HTR-8/SVneo (cell line): ENCODE measurements around the gene CNTNAP2.
"Not testable (repeated sequence)": the region's sequence is repeated elsewhere in the genome, so short reads cannot be mapped to it uniquely, and the experiment has no call there.

Source experiments
- DNase-seq: peaks from one replicate; pipeline ENCODE4 v3.0.0; 2011; ENCODE audit warnings: low spot score, mixed read lengths; ENCODE audit not compliant: insufficient read length
- FAIRE-seq: peaks from 2 replicates; lab custom pipeline; 2011; peaks lifted over from hg19 to GRCh38; lab: Jason Lieb, UNC

CNTNAP2 gene

DNA sequence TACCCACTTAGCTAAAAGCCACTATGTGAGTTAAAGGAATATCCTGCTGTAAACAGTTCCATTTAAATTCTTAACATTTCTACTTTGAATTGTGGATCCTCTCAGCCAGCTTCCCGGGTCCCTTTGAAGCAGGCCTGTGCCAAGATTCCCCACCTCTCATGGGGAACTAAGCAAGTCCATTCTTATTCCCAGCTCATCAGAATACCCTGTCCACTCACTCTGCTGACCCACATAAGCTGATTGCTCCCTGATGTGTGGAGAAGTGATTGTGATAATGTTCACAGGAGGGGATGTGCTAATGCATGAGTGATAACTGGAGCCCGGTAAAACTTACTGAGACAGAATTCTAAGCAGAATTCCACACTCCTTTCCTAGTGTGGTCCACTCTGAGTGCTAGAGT lies 709.7 kb downstream of the CNTNAP2 start:
- no peak for FAIRE-seq
- DNase-seq, result no peak

DNA sequence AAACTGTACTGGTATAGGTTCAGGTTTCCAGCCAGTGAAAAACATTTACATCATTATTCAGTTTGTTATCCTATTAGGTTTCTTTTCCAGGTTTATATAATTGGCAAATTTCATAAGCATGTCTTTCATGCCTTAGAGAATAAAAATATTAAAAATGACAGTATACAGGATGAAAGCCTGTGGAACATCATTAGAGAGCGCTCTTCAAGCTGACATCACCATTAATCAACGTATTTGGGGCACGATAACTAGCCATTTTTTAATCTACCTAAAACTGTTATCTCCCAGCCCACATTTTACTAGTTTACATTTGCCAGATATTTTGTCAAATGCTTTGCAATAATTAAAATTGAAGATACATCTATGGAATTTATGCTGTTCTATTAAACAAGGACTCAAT lies 714.1 kb downstream of the CNTNAP2 start:
- DNase-seq (no peak), FAIRE-seq (no peak)

DNA sequence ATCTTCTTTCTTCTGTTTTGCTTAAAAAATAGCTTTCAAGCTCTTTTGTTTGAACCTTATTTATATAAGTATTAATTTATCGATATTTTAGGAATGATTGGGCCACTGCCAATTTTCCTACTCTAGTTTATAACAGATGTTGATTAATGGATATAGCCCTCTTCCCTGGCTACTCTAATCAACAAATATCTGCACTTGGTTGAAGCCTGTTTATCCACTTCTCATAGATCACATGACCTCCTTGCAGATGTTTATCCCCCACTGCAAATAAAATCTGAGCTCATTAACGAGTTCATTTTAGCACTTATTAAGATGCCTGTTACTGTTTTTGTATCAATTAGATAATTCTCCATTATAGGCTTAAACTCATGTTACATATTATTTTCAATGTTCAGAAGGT lies 715.3 kb downstream of the CNTNAP2 start:
- FAIRE-seq (no peak), DNase-seq (no peak)

DNA sequence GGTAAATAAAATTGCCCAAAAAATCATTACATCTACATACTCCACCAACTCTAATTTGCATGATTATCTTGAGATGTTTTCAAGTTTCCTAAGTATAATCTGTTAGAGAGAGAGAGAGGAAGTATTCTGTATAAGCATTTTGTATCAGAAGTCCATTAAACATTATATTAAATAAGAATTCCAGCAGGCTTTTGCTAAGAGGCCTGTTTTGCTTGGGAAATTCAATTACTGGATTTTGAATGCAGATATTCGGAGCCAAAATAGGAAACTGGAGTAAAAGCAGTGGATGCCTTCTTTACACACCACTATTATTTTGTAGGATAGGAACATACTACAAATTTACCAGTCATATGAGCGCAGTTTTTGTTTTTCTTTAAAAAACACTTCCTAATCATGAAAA lies 727.8 kb downstream of the CNTNAP2 start:
- DNase-seq, result no peak
- FAIRE-seq, result no peak

DNA sequence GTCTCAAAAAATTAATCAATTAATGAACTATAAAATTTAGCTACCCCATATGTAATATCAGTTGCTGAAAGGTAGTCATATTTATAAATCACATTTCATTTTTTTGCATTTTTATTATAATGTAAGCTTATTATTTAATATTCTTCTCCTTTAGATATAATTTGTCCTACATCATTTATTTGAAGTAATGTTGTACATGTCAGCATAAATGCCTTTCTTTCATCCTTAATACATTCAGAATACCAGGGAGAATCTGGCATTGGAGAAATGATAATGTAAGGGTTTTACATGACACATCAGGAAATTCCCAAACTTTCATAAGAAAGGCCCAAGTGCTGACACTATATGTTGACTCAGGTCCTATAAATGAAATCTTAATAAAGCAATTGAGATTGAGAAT lies 742.1 kb downstream of the CNTNAP2 start:
- no peak for FAIRE-seq
- DNase-seq, result no peak

DNA sequence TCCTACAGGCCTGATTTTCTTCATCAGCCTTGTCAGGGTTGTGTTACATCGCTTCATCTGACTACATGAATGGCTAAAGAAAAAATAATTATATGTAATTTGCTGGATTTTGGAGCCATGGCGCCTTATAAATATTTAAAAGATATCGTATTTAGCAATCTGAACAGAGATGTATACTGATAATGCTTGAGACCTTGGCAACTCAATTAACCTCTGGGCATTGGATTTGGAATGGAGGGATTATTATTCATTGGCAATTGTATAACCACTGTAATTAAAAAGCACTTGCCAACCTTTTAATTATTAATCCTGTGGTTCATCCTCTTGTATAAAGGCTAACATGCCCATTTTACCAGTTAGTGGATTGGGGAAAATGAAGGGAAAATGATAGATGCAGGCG lies 745.1 kb downstream of the CNTNAP2 start:
- no peak for DNase-seq

DNA sequence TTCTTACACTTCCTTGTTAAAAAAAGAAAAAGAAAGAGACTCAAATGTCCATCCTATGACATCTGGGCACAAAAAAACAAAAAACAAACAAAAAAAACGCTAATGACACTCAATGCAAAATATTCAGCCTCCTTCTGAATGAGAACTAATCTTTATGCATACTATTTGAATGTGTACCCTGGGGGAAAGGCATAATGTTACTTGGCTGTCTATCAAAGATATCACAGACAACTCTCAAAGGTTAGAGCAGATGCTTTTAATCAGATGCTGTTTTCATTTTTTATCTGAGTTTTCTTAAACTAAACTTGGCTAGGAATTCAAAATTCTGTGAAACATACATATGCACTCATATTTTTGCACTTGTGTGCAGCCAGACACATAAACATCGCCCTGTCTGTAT lies 745.8 kb downstream of the CNTNAP2 start:
- DNase-seq (no peak), FAIRE-seq (no peak)

More for the DNA sequence above, 745.1 kb downstream of the CNTNAP2 start:
- no peak for FAIRE-seq

DNA sequence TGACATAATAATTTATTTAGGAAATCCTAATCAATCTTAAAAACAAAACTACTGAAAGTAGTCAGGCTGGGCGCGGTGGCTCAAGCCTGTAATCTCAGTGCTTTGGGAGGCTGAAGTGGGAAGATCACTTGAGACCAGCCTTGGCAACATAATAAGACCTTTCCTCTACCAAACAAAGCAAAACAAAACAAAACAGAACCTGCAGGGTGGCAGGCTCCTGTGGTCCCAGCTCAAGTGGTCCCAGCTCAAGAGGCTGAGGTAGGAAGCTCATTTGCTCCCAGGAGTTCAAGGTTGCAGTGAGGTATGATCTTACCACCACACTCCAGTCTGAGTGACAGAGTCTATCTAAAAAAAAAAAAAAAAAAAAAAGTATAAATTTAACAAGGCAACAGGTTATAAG lies 748.0 kb downstream of the CNTNAP2 start:
- DNase-seq (no peak), FAIRE-seq (no peak)

DNA sequence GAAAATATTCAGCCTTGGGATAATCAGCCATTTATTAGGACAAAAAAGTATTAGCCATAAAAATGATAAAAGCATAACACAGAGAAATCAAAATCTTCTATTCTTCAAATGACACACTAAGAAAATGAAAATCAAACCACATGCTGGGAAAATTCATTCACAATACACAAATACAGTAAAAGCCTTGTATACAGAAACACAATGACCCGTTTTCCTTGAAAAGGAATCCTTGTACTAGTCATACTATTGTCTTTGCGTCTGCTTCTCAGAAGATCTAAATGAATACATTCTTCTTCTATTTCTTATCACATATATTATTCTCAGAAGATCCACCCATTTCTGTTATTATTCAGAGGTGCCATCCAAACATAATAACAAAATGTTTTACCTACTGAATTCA lies 749.1 kb downstream of the CNTNAP2 start:
- FAIRE-seq (no peak), DNase-seq (no peak)

DNA sequence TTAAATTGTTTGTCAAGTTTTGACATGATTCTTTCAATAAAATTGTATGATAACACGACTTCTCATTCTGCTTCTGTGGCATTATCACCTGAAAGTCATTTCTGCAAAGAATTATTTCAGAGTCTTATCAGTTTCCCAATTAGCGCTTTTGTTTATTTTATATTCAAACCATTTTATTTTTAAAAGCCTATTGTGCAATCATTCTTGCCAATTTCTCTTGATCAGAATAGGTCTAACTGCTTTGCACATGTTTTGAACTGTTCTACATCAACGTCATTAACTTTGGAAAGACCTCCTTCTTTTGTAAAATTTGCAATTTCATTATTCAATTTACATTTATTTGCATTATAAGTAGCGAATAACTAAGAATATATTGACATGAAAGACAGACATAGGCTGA lies 758.1 kb downstream of the CNTNAP2 start:
- no peak for DNase-seq
- FAIRE-seq, result no peak

DNA sequence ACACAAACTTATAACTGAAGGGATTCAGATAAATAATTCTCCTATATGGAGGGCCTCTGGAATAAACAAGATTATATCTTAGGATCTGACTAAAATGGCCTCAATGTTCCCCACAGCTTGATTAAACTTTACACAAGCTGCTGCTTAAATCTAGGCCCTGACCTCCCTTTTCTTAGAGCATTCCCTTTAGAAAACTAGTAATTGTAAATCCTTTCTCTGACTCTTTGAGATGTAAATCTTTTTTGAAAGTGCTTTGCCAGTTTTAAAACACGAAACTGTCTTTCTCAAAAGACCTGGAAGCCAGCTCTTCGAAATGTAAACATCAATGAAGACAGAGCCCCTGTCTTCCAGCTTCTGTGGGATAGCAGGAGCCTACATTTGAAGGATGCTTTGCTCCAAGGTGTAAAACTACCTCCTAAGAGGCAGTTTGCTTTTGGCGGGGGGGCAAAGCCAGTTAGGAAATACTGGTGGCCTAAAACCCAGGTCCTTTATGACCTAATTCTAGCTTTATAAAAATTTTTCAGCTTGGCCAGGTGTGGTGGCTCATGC lies 758.7 kb downstream of the CNTNAP2 start:
- DNase-seq, result no peak
- FAIRE-seq, result no peak

DNA sequence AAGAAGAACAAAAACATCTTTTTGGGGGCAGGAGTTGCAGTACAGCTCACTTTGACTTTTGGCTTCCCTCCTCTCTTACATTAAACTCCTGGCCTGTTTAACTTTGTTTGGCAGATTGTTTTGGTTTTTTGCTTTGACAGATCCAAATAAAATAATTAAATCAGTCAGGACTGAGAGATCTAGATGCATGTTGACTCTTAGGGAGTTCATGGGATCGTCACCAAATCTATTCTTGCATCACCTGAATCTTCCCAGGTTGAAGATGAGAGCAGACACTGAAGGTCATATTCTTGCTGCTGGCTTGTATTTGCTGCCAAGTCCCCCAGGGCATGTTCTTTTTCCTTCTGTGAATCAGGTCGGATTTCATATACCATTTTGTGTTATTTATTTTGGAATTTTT lies 759.4 kb downstream of the CNTNAP2 start:
- FAIRE-seq (no peak), DNase-seq (no peak)

DNA sequence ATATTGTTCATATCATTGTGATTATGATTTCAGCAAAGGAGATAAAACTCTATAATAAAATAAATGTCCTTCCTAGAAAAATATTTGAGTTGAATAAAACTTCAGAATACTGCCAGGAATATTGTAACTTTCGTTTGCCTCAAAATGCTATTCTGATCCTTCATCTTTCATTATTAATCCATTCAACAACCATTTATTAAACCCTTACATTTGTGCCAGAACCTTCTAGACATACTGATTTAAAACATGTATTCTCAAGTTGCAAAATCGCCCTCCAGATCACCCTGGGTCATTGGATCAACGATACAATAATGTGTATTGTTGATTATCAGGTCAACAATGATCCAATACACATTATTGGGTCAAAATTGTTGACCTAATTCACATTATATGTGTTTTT lies 759.8 kb downstream of the CNTNAP2 start:
- FAIRE-seq (no peak), DNase-seq (no peak)

DNA sequence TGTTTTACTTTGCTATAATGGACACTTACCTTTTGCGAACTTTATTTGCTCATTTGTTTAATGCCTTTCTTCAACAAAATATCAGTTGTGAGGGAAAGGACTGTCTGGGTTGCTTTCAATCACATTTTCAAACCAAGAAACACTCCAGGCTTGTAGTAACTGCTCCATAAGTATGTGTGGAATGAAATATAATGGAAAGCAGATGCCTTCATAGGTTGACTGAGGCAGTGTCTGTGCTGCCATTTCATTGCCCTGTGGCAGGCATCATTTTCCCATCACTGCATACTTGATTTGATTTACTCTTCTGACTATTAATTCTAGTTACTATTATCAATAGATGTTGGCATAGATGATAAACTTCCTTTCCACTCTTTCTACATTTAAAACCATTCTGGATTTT lies 762.3 kb downstream of the CNTNAP2 start:
- DNase-seq (no peak), FAIRE-seq (no peak)

DNA sequence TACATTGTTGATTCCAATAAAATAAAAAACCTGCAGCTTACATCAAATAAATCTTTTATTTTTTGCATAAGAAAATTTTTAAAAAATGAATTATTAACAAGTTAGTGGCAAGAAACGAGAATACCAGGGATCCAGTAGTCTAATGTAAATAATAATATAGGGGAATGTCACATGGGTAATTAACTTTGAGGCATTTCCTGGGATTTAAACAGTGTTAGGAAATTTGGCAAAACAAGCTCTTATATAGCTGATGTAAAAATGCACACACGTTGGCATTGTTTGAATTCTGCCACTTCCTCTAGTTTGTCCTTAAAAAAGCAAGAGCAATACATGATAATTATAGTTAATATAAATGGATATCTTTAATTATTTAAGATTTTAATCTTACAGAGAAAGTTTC lies 768.6 kb downstream of the CNTNAP2 start:
- FAIRE-seq (no peak), DNase-seq (no peak)

DNA sequence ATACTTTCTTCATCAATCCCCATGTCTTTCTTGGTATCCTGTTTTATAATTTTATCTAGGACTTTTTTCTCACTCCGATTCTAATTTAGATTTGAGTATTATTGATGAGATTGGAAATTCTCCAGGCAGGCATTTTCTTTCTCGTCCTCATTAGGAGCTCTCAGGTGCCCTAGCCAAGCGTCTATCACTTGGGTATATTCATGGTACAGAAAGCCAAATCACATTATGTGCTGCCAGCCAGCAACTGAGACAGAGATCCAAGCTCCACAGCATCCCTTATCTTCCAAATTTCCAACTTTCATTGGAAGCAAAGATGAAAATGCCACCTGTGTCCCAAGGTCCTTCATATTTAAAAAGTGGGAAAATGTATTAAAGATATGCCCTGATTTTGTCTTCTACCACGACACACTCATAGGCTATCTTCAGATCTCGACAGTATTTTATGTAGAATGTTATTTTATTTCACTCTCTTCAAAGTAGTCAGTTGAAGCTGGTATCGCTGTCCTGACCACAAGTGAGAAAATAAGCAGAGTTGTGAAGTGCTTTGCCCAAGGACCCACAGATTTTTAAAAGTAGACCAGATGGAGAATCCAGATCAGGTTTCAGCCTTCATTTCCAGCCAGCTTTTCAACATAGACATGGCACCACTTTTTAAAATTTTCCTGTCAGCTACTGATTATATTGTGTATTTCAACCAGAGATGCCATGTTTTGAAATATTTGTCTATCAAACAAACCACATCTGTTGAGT lies 773.4 kb downstream of the CNTNAP2 start:
- DNase-seq (no peak), FAIRE-seq (no peak)

DNA sequence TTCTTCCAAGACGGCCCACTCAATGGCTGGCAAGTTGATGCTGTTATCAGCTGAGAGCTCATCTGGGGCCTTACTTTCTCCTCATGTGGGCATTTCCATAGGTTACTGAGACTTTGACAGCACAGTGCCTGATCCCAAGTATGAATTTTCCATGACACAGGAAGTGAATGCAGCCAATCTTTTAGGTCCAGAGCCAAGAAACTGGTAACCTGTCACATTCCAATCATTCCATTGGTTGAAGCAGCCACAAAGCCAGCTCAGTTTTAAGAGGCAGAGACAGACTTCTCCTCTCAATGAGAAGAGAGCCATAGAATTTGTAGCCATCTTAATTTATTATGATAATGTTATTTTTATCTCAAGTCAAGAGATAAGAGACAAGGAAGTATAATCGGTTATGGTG lies 775.5 kb downstream of the CNTNAP2 start:
- DNase-seq (no peak), FAIRE-seq (no peak)

DNA sequence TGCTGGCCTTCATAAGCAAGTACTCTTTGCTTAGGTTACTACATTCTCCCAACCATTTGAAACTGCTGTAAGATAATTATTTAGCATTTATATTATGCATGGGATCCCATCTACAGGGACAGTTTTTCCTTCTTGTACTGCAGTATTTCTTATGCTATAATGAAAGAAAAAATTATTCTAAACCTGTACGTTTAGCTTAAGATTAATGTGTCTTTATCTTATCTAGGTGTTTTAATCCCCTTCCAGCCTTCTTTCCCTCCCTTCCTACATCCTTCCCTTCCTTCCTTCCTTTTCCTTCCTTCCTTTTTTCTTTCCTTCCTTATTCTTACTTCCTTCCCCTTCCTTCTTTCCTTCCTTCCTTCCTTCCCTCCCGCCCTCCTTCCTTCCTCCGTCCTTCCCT lies 778.3 kb downstream of the CNTNAP2 start:
- DNase-seq, result no peak
- no peak for FAIRE-seq

DNA sequence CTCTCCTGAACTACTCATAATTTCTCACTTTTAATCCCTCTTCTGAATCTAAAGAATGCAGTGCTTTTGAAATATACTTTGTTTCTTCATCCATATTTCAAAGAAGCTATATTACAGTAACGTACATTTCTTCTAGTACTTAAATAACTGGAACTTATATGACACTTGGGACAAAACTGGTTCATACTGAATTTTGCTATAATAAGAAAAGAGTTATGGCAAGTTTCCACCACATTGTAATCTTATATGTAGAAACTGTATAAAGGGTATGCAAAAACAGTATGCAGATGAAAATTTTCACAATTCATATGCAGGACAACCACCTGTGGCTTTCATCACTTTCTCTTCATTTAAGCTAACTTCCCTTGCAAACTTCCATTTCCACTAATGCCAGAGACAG lies 785.7 kb downstream of the CNTNAP2 start:
- DNase-seq, result no peak
- FAIRE-seq, result no peak

DNA sequence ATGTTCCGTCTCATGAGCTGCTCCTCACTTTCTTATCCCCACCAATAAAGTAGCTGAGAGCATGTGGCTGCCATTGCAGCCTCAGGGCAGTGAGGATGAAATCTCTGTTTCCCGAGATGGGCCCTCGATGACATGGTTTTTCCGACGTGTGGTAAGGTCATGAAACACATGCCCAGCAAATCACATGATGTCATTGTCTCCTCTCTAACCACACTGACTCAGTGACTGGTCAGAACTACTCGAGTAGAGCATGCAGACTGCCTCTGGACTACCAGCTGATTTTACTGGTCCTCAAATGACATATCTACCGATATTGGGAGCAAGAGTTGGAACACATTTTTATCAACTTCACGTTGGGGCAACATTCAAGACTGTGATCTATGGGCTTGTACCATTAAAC lies 786.1 kb downstream of the CNTNAP2 start:
- no peak for DNase-seq
- no peak for FAIRE-seq

DNA sequence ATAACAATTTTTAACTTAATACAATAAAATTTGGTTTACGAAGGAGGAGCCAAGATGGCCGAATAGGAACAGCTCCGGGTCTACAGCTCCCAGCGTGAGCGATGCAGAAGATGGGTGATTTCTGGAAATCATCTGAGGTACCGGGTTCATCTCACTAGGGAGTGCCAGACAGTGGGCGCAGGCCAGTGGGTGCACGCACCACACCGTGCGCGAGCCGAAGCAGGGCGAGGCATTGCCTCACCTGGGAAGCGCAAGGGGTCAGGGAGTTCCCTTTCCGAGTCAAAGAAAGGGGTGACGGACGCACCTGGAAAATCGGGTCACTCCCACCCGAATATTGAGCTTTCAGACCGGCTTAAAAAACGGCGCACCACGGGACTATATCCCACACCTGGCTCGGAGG lies 789.1 kb downstream of the CNTNAP2 start:
- not testable (repeated sequence) for DNase-seq, FAIRE-seq

DNA sequence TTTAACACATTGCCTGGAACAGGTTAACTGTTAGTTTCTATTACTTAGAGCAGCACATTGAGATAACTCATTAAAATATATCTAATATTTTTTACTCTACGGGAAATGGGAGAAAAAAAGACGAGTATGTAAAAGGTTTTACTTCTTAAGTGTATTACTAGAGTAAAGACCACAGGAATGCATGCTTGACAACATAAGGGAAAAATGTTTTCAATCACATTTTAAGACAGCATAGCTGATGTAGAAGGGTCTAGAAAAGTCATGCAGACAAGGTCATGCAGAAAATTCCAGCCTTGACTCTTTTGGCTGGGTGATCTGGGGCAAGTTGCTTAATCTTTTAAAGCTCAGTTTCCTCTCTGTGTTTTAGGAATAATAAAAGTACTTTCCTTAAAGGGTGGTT lies 806.2 kb downstream of the CNTNAP2 start:
- no peak for FAIRE-seq
- DNase-seq, result no peak
